Measurements from ENCODE around the gene ZNF831.

Gene ZNF831

DNA sequence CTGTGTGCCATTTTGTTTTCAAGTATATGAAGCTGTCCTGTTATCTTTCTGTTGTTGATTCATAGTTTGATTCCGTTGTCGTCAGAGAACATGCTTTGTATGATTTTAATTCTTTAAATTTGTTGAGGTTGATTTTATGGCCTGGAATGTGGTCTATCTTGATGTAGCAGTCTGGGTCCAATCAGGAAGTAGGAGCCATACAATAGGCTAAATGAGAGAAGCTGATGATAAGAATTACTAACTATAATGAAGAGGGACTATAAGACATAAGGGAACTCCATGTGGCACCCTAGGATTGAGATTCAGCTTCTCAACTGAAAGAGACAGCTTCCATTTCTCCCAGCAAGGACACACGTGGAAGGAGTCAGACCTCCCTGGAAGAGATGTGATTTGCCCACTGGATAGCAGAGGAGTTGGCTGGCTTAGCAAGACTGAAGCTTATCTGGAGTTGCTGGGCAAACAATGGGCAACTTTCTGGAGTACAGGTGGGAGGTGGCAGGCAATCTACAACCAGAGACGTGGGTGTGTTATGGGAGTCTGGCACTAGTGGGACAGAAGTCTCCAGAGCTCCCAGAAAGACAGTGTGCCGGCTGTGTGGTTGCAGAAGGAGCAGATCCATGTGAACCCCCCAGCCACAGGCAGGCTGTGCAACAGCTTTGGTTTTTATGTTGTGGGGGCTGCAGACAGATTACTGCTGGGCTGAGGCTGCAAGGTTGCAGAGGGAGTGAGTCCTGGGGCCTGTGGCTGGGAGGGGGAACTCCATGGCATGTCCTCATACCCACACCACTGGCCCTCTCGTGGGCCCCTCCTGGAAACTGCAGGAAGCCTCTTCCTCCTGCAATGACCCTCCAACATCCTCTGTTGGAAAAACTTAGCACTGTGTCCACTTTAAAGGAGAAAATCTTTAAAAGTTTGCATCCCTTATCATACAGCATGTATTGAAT, 7.1 kb downstream of the ZNF831 start:
- no peak overlapping the region for H3K4me3 ChIP-seq (ENCODE audit: low read depth, low read length)
- DNase-seq (ENCODE audit: low read depth): no peak
- TF ChIP-seq, protein P1, sequence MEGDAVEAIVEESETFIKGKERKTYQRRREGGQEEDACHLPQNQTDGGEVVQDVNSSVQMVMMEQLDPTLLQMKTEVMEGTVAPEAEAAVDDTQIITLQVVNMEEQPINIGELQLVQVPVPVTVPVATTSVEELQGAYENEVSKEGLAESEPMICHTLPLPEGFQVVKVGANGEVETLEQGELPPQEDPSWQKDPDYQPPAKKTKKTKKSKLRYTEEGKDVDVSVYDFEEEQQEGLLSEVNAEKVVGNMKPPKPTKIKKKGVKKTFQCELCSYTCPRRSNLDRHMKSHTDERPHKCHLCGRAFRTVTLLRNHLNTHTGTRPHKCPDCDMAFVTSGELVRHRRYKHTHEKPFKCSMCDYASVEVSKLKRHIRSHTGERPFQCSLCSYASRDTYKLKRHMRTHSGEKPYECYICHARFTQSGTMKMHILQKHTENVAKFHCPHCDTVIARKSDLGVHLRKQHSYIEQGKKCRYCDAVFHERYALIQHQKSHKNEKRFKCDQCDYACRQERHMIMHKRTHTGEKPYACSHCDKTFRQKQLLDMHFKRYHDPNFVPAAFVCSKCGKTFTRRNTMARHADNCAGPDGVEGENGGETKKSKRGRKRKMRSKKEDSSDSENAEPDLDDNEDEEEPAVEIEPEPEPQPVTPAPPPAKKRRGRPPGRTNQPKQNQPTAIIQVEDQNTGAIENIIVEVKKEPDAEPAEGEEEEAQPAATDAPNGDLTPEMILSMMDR (conservative IDR thresholded peaks at IDR 0.05; ENCODE audit: low read depth, low read length): no peak

DNA sequence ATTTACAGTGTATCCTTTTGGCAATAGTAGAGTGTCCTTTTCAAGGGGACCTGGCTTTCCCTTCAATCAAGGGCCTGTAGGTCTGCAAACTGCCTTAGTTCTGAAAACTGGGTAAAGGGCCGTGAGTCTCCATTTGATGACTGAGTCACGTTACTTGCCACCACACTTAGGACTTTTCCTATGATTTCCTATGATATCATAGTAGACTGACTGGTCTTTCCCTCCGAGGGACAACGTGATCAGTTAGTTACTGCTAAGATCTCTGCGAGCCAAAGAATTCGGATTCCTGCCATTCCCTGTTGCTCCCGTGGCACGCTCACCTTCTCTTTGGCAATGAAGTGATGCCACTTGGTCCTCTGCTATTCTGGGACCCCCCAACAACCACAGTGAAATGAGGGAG, 8.4 kb downstream of the ZNF831 start:
- no peak overlapping the region for H3K4me3 ChIP-seq (ENCODE audit: low read depth, low read length)
- TF ChIP-seq, protein P1 (conservative IDR thresholded peaks at IDR 0.05; ENCODE audit: low read depth, low read length): no peak
- no peak for DNase-seq (ENCODE audit: low read depth)

DNA sequence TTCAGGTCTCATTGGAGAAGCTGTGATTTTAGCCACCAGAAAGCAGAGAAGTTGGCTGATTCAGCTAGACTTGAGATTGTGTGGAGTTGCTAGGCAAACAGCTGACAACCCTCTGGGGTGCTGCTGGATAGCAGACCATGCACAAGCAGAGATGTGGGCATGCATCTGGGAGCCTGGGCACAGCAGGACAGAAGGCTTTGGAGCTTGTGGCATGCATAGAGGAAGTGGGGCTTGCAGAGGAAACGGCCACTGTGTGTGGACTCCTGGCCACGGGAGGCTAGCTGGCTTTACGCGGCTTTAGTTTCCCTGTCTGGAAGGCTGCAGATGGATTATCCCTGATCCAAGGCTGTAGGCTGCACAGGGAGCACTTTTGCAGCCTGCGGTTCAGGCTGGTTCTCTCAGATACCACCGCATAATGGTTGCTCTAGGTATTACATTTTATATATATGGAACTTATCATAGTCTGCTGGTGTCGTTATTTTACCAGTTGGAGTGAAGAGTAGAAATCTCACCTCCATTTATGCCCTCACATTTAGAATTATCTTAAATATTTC, 10.4 kb downstream of the ZNF831 start:
- TF ChIP-seq, protein P1 (conservative IDR thresholded peaks at IDR 0.05; ENCODE audit: low read depth, low read length): no peak
- no peak overlapping the region for H3K4me3 ChIP-seq (ENCODE audit: low read depth, low read length)
- DNase-seq (ENCODE audit: low read depth): no peak

DNA sequence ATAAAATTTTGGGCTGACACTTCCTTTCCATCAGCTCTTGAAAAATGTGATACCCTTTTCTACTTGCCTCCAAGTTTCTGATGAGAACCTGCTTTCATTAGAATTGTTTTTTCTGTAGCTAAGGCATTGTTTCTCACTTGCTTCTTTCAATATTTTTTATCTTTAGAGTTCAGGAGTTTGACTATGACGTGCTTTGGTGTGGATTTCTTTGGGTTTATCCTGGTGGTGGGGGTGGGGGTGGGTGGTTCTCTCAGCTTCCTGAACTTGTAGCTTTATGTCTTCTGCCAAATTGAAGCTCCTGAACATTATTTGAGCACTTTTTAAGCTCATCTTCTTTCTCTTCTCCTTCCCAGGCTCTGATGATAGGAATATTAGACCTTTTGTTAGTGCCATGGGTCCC, 11.4 kb downstream of the ZNF831 start:
- H3K4me3 ChIP-seq (ENCODE audit: low read depth, low read length): no peak overlapping the region
- TF ChIP-seq, protein P1 (conservative IDR thresholded peaks at IDR 0.05; ENCODE audit: low read depth, low read length): no peak
- DNase-seq (ENCODE audit: low read depth): no peak

DNA sequence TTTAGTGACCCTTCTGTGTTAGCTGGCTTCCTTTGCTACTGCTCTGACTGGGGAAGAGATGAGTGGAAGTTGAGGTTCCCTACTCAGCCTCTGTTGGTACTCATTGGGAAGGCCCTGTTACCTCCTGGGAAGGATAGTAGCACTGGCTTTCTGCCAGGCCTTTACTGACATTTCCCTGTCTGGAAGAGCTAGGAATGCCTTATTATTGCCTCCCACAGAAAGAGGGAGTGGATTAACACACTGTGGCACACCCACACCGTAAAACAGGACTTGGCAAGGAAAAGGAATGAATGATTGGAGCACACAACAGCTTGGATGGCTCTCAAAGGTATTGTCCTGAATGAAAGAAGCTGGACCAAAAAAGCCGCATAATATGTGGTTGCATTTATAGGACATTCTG, 12.2 kb downstream of the ZNF831 start:
- TF ChIP-seq, protein P1 (conservative IDR thresholded peaks at IDR 0.05; ENCODE audit: low read depth, low read length): no peak
- H3K4me3 ChIP-seq (ENCODE audit: low read depth, low read length): no peak overlapping the region
- no peak for DNase-seq (ENCODE audit: low read depth)

DNA sequence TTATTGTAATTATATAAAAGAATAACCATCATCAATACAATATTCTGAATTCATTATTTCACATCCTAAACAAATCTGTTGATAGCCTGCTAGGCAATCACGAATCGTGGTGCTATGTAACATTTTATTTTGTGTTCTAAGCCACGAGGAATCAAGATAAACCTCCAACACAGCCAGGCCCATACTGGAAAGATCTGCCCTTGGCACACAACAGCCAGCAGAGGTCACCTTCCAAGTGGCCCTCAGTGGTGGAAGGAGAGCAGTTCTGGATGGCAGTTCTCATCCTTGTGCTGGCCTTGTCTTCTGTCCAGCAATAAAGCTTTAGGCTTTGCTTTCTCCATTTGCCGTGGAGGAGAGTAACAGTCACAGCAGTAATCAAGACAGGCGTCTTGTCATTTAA, 13.2 kb downstream of the ZNF831 start:
- TF ChIP-seq, protein P1 (conservative IDR thresholded peaks at IDR 0.05; ENCODE audit: low read depth, low read length): no peak
- no peak for DNase-seq (ENCODE audit: low read depth)
- no peak overlapping the region for H3K4me3 ChIP-seq (ENCODE audit: low read depth, low read length)
